Loucy (cell line): ENCODE data around the gene LIMK2.

Experiments
- H2AFZ ChIP-seq: fragments of 200-600 bp; sonication (generic); 2 replicates; pipeline ENCODE4 v1.6.0; 2016; ENCODE audit warnings: antibody characterized with exemption, mild to moderate bottlenecking, low read length, moderate library complexity
- H3F3A ChIP-seq: fragments of 200-600 bp; 2 replicates; pipeline ENCODE4 v1.6.0; 2016; ENCODE audit warnings: antibody characterized with exemption, low read depth, mild to moderate bottlenecking
- H3K27me3 ChIP-seq: fragments of 200-600 bp; sonication (generic); 2 replicates; pipeline ENCODE4 v1.6.1; 2014; ENCODE audit warnings: low read length, mild to moderate bottlenecking; ENCODE audit not compliant: insufficient read depth, poor library complexity, severe bottlenecking
- H3K36me3 ChIP-seq: fragments of 200-600 bp; sonication (generic); 2 replicates; pipeline ENCODE4 v1.6.1; 2016; ENCODE audit warnings: low read length; ENCODE audit not compliant: insufficient read depth
- H3K4me1 ChIP-seq: fragments of 200-600 bp; sonication (generic); 2 replicates; pipeline ENCODE4 v1.5.1; 2014; ENCODE audit warnings: low read length, mild to moderate bottlenecking; ENCODE audit not compliant: insufficient read depth, poor library complexity, severe bottlenecking
- H3K4me2 ChIP-seq: fragments of 200-600 bp; sonication (generic); 2 replicates; pipeline ENCODE4 v1.6.0; 2014; ENCODE audit warnings: antibody characterized with exemption, low read length, low read depth, mild to moderate bottlenecking; ENCODE audit not compliant: poor library complexity, severe bottlenecking
- H3K4me3 ChIP-seq: fragments of 200-600 bp; sonication (generic); 2 replicates; pipeline ENCODE4 v1.5.1; 2014; ENCODE audit warnings: low read length, mild to moderate bottlenecking, mixed read lengths; ENCODE audit not compliant: poor library complexity, severe bottlenecking
- H3K79me2 ChIP-seq: fragments of 200-600 bp; sonication (generic); 2 replicates; pipeline ENCODE4 v1.6.1; 2014; ENCODE audit warnings: low read length; ENCODE audit not compliant: insufficient read depth
- H3K9ac ChIP-seq: fragments of 200-600 bp; sonication (generic); 2 replicates; pipeline ENCODE4 v1.6.0; 2014; ENCODE audit warnings: mild to moderate bottlenecking, low read depth, low read length, moderate library complexity; ENCODE audit not compliant: poor library complexity, severe bottlenecking
- H3K9me2 ChIP-seq: fragments of 200-600 bp; sonication (generic); replicated peaks from 2 replicates; pipeline ENCODE4 v1.6.1; 2016; ENCODE audit warnings: low read depth, low read length, mixed read lengths
- H3K9me3 ChIP-seq: fragments of 200-600 bp; sonication (generic); 2 replicates; pipeline ENCODE4 v1.6.1; 2014; ENCODE audit warnings: mild to moderate bottlenecking, antibody characterized with exemption, low read length, low read depth; ENCODE audit not compliant: insufficient read depth
- H4K20me1 ChIP-seq: fragments of 200-600 bp; sonication (generic); 2 replicates; pipeline ENCODE4 v1.6.0; 2014; ENCODE audit warnings: antibody characterized with exemption, low read length, mild to moderate bottlenecking; ENCODE audit not compliant: insufficient read depth, poor library complexity, severe bottlenecking
- CTCF ChIP-seq: fragments of 200-600 bp; sonication (generic); conservative IDR thresholded peaks from 2 replicates; pipeline ENCODE4 v1.5.1; 2014; ENCODE audit warnings: mild to moderate bottlenecking, antibody characterized with exemption, low read length
- EZH2phosphoT487 ChIP-seq: fragments of 200-600 bp; IDR thresholded peaks from 2 replicates; pipeline ENCODE4 v1.6.1; 2018; ENCODE audit warnings: antibody characterized with exemption, mild to moderate bottlenecking, moderate library complexity, borderline replicate concordance

Gene LIMK2

GRCh38 chr22:31262312-31263133 lies 50.4 kb downstream of the LIMK2 start:
- no peaks in the 10 kb centered on the region for H3K4me1 ChIP-seq
- H4K20me1 ChIP-seq, result no peaks in the 10 kb centered on the region
- peaks cover 83% of the 10 kb centered on the region; the same call in 1 of the 2 replicates for H3K36me3 ChIP-seq
- no peak overlapping the region for H3K4me2 ChIP-seq
- TF ChIP-seq CTCF, result no peak
- no peak for TF ChIP-seq EZH2phosphoT487
- no peak overlapping the region for H3K9ac ChIP-seq
- no peaks in the 10 kb centered on the region for H3K79me2 ChIP-seq
- no peaks in the 10 kb centered on the region for H3F3A ChIP-seq
- H2AFZ ChIP-seq, result no peak overlapping the region
- H3K27me3 ChIP-seq, result no peaks in the 10 kb centered on the region
- no peaks in the 10 kb centered on the region for H3K9me2 ChIP-seq
- H3K9me3 ChIP-seq, result no peaks in the 10 kb centered on the region
- no peak overlapping the region for H3K4me3 ChIP-seq

- H3K4me2 ChIP-seq, result no peak overlapping the region
- no peaks in the 10 kb centered on the region for H3K9me2 ChIP-seq
- H3K36me3 ChIP-seq, result peaks cover 85% of the 10 kb centered on the region
- no peak for TF ChIP-seq CTCF
- no peak for TF ChIP-seq EZH2phosphoT487
- no peaks in the 10 kb centered on the region for H3K79me2 ChIP-seq
- no peak overlapping the region for H2AFZ ChIP-seq
- no peaks in the 10 kb centered on the region for H3F3A ChIP-seq
- H3K4me3 ChIP-seq, result no peak overlapping the region
- H3K9ac ChIP-seq, result no peak overlapping the region
- no peaks in the 10 kb centered on the region for H3K9me3 ChIP-seq
- H4K20me1 ChIP-seq, result no peaks in the 10 kb centered on the region
- no peaks in the 10 kb centered on the region for H3K27me3 ChIP-seq
- no peaks in the 10 kb centered on the region for H3K4me1 ChIP-seq
These were observed 52.0 kb downstream of the LIMK2 start for GRCh38 chr22:31263896-31264640.

- Histone ChIP-seq H3K4me3 (no peak overlapping the region), H3K27me3 (no peaks in the 10 kb centered on the region), H3K36me3 (peaks cover 59% of the 10 kb centered on the region), H3K79me2 (no peaks in the 10 kb centered on the region), H3K9ac (no peak overlapping the region), H3K4me2 (no peak overlapping the region), H4K20me1 (no peaks in the 10 kb centered on the region), H3K9me3 (no peaks in the 10 kb centered on the region), H3F3A (no peaks in the 10 kb centered on the region), H3K9me2 (no peaks in the 10 kb centered on the region), H2AFZ (no peak overlapping the region), H3K4me1 (no peaks in the 10 kb centered on the region)
- TF ChIP-seq EZH2phosphoT487, result no peak
These were observed 56.2 kb downstream of the LIMK2 start for GRCh38 chr22:31268281-31268680.
